PC-9 (cell line): ENCODE measurements around the gene SLC25A28.

Experiments used
- EZH2 ChIP-seq: fragments of 200-600 bp; sonication (generic); IDR thresholded peaks from 2 replicates; pipeline ENCODE4 v1.8.0; 2017; ENCODE audit warnings: antibody characterized with exemption, low read depth
- TF ChIP-seq, protein P1 (sequence below): fragments of 200-600 bp; sonication (generic); conservative IDR thresholded peaks from 2 replicates; pipeline ENCODE4 v1.6.1; 2017; ENCODE audit warnings: mixed run types, antibody characterized with exemption, mild to moderate bottlenecking, moderate library complexity

DNA sequence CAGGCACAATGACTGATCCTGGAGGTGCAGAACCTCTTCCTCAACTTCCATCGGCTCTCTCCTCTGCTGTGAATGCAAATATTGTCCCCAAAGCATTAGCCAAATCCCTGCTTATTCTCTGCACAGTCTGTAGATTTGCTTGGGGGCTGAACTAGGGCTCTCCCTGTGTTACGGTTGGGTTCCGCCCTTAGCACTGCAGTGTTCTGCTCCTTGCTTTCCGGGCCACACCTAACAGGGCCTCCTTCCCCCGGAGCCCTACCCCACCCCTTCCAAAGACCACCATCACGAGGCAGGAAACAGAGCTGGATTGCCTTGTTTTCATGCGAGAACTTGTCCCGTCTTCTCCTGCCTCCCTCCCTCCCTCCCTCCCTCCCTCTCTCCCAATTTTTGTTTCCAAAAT lies 36.6 kb downstream of the SLC25A28 start:
- TF ChIP-seq, protein P1, sequence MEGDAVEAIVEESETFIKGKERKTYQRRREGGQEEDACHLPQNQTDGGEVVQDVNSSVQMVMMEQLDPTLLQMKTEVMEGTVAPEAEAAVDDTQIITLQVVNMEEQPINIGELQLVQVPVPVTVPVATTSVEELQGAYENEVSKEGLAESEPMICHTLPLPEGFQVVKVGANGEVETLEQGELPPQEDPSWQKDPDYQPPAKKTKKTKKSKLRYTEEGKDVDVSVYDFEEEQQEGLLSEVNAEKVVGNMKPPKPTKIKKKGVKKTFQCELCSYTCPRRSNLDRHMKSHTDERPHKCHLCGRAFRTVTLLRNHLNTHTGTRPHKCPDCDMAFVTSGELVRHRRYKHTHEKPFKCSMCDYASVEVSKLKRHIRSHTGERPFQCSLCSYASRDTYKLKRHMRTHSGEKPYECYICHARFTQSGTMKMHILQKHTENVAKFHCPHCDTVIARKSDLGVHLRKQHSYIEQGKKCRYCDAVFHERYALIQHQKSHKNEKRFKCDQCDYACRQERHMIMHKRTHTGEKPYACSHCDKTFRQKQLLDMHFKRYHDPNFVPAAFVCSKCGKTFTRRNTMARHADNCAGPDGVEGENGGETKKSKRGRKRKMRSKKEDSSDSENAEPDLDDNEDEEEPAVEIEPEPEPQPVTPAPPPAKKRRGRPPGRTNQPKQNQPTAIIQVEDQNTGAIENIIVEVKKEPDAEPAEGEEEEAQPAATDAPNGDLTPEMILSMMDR: no peak
- no peak for TF ChIP-seq EZH2
